HG02938 (cell line): ENCODE data around the gene KCNG2.

Experiments
- ATAC-seq: cut with Tn5 transposase; IDR thresholded peaks from one replicate; pipeline ENCODE4 v1.9.1; 2021; ENCODE audit warnings: mild to moderate bottlenecking, moderate library complexity; ENCODE audit not compliant: unreplicated experiment

Gene KCNG2

DNA sequence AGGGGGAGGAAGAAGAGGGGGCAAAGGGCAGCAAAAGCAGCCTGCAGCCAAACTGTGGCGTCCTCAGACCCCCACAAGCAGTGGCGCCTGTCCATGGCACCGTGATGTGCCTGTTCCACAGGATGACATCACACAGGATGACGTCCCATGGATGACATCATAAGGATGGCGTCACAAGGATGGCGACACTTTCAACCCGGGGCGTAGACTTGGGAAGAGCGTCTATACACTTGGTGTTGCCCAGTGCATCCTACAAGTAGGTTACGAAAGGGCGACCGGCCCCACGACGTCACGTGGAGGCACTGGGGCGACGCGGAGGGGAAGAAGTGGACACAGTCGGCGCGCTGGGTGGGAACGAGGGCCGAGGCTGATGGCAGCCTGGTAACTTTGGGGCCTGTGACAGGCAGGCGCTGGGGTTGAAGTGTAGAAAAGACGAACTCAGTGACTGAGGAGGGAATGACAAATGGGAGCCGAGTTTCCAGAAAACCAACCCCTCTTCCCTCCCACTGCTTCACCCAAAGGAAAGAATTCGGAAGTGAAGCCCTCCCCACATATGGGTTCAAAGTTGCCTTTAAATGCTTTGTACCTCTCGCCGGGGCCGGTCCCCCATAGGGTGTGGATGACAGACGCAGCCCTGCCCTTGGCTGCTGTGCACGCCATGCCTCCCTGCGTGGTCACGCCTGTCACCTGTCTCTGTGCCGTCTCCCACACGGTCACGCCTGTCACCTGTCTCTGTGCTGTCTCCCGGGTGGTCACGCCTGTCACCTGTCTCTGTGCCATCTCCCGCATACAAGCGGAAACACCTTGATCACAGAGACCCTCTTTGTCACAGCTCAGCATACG lies 13.4 kb upstream of the KCNG2 start:
- no peak for ATAC-seq

DNA sequence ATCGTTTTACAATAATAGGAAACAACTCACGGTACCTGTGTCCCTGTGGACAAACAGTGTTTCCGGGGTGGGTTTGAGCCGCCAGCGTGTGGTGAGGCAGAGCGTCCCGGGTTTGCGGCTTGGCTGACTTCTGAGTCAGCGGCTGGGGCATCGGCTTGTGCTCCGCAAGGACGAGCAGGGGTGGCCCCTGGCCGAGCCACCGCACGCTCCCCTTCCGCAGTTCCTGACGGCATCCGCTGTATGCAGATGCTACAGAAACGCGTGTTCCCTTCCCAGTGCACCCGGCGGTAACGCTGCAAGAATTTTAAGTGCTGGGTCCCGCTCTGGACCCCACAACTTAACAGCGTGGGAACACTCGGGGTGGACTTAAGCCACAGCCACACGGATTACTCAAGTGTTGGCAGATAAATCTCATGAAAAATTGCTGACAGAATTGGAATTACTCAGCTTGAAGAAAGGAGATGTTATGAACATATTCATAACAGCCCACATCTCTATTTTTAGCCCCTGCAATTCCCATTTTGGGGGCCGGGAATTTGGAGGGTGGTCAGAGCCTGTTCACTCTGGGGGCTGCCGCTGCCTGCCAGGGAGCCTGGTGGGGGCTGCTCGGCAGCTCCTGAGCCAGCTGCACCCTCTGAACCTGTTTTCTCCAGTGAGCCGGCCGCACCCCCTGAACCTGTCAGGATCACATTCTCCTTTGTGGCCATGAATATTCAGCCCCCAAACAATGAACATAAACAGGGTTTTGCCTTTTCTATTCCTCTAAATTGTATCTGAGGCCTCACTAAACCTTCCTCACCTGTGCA lies 12.6 kb upstream of the KCNG2 start:
- no peak for ATAC-seq

DNA sequence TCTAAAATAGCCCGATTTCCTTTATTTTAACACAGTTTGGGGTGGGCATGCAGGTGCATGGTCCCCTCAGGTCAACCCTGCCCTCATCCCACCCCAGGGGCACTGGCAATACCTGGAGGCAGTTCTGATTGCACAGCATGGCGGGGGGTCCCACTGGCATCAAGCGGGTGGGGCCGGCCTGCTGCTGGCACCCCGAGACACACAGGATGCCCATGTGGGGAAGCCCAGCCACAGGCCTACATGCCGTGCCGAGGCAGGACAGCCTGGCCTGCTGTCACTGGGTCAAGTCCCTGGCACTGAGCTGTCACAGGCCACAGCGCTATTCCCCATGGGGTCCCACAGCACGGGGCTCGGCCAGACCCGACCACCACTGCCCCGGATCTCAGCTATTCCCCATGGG lies 11.9 kb upstream of the KCNG2 start:
- ATAC-seq, result no peak

DNA sequence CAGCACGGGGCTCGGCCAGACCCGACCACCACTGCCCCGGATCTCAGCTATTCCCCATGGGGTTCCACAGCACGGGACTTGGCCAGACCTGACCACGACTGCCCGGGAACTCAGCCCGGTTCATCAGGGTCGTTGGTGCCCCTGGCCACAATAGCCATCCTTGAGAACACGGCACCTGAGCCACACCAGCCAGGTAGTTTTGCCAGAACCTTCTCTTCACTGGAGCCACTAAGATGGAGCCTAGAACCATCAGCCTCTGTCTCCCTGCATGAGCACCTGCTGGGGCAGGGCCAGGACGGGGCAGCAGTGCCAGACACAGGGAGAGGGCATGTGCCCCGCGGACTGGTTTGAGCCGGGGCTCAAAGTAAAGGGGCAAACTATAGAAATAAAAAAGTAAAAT lies 11.4 kb upstream of the KCNG2 start:
- ATAC-seq, result no peak

DNA sequence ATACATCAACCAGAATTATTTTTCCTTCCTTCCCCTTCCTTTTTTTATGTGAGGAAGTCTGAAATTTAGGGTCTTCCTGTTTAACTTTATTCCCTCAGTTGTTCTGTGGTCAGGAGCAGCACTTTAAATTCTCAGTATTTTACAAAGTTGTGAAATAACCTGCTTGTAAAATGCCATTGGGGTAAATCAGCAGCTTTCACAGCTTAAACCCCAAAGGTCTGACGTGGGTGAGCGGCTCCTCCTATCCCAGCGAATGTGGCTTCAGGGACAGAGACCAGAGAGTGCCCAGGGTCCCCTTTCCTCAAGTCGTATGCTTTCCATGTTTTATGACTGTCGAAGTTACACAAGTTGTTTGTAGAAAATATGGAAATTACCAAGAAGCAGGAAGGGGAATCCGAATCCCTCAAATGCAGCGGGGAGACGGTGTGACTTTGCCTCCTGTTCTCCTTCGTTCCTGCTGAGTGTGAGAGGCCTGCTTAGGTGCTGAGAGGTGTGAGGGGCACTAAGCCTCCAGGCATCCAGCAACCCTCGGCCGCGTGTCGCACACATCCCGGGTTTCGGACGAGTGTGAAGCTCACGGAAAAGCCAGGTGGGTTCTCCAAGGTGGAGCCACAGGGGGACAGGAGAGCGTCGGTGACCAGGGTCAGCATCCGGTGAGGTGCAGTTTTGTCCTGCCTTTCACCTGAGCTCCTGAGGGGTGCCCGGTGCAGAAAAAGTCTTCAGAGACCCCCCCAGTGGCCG lies 10.8 kb upstream of the KCNG2 start:
- no peak for ATAC-seq

DNA sequence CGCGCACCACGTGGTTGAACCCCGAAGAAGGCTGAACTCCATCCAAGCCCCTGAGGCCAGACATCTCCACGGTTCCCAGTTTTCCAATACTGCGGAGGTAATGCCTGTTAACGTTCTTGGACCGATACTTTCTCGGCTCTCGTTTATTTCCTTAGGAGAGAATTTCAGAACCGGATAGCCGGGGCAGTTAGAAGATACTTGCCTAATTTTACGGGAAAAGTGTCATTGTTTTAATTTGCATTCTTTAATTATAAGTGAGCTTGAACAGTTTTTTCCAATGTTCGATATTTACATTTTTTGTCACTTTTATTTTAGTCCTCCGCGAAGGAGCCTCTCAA lies 10.2 kb upstream of the KCNG2 start:
- no peak for ATAC-seq

DNA sequence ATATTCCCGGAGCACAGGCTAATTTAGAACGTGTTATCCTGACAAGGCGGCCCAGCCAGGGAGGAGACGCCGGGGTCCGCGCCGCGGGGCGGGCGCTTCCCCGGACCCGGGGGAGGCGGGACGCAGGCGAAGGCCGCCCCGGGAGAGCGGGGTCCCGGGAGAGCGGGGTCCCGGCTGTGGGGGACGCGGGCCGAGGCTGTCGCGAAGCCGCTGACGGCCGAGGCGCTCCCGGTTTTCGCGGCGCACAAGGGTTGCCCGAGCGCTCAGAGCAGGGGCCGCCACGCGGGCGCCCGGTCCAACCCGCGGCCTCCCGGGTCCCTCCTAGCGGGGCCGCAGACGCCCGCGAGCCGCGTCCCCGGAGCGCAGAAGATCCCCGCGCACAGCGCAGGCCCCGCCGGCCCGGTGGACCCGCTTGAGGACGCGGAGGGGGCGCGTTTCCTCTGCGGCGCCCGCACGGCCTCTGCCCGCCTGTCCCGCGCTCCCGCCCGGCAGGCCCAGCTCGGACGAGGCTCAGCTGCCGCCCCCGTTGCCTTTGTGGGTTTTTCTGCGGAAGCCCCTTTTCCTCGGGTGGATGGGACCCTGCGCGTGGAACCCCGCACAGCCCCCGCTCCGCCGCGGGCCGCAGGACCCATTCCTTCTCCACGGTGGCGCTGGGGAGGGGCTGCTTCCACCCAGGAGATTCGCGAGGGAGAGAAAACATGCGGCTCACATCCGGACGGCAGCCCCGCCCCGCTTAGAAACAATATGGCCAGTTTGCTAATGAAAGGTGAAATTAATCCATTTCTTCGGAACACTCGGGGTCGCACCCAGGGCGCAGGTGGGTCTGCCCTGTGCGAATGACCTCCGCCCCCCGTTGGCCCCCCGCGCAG lies 9.6 kb upstream of the KCNG2 start:
- no peak for ATAC-seq

DNA sequence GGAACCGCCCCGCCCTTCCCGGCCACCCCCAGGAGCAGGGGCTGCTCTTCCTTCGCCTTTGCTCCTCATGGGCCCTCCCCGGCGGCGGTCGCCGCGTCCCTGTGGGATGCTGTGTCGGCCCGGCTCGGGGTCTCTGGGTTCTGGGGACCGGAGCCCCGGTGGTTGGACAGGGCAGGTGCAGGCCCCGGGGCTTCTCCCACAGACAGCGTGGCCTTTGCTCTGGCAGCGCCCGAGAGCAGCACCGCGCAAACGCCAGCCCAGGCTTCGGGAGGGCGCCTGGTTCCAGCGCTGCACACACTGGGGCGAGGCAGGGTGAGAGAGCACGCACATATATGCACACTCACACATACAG lies 9.0 kb upstream of the KCNG2 start:
- ATAC-seq, result no peak

DNA sequence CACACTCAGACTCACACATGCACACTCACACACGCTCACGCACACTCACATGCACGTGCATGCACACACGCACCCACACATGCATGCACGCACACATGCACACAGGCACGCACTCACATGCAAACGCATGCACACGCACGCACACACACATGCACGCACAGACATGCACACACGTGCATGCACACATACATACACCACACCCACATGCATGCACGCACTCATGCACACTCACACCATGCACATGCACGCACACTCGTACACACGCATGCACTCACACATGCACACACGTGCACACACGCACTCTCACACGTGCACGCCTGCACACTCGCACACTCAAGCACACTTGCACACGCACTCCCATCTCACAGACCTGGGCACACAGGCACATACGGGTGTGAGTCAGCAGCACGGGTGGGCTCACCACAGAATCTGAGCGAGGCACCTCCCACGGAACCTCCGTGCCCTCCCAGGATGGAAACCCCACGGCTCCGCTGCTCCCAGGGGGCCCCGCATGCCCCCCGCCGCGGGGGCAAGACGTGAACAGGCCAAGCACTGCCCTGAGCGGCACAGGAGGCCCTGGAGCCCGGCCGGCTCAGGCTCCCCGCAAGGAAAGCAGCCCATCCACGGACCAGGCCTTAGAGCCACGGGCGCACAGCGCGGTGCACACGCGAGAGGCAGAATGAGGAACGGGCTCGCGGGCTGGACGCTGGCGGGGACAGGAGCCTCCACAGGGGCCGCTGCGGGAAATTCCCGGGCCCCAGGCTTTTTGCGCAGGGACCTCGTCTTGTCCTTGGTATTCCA lies 8.4 kb upstream of the KCNG2 start:
- ATAC-seq, result no peak

DNA sequence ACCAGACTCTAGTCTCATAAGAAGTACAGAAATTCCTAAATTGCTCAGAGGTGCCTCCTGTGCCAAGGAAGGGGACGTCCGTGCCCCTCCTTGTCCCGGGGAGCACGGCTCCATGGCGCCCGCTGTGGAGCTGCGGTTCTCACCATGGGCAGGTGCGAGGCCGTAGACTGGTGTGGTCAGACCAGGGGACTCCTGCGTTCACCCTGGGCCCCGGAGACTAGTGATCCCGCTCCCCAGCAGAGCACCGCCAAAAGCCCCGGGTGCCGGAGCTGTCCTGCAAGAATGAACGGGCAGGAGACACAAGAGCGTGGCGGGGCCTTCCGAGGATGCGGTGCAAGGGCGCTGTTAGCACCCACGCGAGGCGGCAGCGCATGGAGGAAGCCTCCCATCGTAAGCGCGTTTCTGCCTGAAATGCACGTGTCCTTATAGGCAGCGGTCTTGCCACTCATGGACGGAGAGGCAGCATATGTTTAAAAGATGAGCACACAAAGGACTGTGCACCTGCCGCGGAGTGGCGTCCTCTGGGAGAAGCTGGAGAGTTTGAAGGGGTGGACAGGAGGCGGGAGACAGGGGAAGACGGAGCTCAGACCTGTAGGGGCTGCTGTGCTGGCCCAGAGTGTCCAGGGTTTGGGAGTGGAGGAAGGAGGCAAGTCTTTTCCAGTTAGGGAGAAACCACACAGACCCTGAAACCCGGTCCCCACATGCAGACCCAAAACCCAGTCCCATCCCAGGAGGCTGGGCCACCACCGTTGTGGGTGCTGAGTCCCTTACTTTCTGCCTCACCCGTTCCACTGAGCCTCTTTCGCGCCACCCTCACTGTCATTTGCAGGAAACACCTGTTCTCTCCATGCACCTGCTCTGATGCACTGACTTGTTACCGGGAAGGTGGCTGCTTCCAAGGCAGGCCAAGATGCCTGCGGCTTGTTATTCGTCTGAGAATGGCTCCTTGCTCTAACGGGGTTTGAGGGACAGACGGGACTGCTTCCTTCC lies 7.5 kb upstream of the KCNG2 start:
- no peak for ATAC-seq

DNA sequence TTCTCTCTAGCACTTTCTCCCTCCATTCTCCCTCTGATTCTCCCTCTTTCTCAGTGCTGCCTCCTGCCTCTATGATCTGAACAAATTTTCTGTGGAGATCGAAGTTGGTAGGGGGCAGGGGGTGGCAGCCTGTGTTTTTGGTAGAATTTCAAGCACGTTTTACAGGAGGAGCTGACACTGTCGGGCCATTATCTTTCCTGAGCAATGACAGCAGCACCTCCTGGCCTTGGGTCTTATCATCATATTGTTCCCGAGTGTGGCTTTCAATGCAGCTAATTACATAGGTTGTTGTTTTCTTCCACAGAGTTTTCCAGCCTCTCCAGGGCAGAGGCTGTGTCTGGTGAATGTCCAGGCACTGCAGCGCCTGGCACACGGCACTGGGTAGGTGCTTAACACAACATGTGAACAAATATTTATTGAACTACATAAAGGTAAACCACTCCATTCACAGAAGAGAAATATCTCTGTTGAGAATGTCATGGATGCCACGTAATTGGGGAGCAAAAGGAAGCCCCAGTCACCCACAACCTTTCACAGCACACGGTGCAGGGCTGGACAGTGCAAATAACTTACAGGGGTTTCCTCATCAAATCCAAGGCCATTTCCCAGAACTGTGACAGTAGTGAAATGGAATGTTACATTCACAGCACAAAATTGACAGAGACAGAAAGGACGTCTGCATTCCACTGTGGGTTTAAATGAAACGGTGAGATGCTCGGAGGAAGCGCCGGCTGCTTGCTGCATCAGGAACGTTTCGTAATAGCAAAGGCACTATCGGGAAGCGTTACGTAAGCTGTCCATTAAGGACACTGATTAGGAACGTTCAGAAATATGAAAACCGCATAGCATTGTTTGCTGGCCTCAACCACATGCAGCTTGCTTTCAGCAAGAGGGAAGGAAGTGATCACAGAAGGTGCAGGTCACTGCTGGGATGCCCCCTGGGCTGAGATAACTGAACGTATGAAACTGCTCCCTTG lies 6.5 kb upstream of the KCNG2 start:
- ATAC-seq, result no peak

DNA sequence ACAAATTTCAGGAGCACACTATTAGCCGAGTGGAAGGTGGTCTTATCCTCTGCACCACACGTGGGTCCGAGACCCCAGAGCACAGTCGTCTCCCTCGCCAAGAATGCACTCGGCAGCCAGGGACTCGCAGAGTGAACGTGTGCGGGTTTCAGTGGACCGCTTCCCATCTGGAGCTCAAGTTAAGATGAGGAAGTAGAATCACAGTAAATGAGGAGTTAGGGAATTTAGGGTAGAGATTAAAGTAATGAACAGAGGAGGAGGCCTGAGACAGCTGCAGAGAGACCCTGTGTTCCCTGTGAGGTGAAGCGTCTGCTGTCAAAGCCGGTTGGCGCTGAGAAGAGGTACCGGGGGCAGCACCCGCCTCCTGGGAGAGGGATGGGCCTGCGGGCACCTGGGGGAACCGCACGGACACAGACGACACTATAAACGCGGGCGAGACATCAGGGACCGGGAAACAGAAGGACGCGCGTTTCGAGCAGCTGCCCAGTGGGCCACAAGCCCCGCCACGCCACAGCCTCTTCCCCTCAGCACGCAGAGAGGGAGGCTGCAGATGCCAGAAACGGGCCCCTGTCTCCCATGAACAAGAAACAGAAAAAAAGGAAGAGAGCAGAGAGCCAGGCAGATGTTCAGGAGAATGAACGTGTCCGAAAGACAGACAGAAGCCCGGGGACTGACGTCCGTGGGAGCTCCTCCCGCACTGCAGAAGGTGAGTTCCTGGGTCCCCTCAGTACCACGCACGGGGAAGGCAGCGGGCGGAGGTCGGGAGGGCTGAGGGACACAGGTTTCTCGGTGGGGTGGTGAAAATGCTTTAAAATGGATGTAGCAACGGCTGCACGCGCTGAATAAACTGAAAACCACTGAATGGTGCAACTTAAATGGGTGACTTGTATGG lies 5.4 kb upstream of the KCNG2 start:
- no peak for ATAC-seq

DNA sequence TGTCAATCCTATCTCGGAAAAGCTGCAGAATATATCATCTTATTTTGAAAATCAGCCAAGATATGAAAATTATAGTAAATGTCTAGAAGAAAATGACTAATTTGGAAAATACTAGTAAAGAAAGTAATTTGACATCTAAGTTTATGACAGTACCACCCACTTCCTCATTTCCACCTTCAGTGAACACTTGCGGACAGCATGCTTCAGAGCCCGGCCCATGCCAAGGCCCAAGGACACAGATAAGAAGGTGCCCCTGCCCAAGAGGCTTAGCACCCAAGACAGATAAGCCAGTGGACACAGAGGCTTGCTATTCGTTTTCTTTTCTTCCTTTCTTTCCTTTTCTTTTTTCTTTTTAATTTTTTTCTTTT lies 4.8 kb upstream of the KCNG2 start:
- ATAC-seq, result no peak

DNA sequence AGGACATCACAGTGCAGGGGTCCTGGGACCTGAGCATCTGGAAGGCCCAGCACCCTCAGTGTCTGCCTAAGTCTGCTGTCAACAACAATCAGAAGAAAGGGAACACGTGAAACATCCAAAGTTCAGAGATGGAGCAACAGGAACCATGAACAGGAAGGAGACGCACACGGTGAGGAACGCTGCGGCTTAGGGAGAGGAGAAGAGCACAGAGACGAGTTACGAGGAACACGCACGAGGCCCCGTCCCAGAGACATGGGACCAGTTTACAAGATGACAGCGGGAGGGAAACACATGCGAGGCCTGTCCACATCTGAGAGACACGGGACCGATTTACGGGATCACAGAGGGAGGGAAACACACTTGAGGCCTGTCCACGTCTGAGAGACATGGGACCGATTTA lies 2.9 kb upstream of the KCNG2 start:
- no peak for ATAC-seq

DNA sequence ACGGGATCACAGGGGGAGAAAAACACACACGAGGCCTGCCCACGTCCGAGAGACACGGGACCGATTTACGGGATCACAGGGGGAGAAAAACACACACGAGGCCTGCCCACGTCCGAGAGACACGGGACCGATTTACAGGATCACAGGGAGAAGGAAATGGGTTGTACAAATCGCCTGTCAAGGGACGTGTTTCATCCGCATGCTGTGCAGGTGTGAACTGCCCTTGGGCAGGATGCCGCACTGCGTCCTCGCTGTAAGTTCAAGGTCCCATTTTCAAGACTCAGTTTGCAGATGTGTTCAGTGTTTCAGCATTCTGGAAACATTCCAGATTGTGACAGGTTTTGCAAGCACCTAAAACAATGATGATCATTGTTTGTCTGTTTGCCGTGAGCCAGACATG lies 2.3 kb upstream of the KCNG2 start:
- ATAC-seq, result no peak

DNA sequence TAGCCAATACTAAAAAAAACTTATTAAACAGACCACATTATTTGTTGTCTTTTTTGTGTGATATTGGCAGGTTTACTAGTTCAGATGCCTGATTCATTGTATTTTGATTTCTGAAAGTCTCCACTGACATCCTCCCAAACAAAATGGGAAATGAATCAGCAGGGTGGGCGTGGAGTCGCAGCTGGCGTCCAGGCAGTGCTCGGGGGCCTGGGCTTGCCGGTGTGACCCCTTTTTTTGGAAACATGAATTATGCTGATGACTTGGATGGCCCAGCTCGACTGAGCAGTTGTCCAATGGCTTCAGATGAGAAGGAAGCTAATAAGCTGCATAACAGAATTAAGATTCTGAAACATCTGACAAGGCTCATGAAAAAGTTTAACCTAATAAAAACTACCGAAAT lies 1.7 kb upstream of the KCNG2 start:
- ATAC-seq, result no peak
